ENCODE results near the gene UROS. TPM values are rescaled to one million over a fixed set of nuclear protein-coding genes. Genes with fewer than 3 reads are reported as not detected.

UROS gene
- total RNA-seq, 1 donor from 2014 or later: 50.7 TPM

DNA sequence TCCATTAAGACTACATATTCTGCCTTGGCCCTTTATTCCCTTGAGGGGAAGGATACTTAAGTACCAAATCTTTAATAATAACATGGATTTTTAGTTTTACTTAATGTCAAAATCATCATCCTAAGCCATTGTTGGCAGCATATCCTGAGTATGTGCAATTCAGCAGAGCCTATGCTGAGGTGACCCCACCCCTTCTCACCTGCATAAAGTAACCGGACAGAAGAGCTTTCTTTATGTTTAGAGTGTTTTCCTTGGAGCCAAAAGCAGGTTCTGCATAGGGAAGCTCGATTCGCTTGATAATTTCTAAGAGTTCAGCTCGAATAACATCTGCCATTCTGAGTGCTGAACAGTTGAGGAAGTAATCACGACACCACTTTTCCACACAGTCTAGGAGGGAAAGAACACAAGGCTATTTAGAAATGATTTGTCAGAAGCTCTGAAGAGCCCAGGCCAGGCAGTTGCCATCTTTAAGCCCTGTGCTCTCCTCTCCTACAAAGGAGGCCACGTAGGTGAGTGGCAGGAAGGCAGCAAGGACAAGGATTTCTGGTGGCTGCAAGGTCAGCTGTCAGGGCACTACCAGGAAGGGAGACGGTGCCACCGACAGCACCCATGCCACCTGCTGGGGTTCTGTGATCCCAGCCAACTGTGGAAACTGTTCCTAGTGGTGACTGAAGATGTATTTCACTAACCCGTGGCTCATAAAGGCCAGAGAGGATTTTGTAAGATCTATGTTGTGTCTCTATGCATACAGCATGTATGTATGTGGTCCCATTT is 15.9 kb upstream of the UROS start:
- intact Hi-C loops (cut with micrococcal nuclease): no loop called here

DNA sequence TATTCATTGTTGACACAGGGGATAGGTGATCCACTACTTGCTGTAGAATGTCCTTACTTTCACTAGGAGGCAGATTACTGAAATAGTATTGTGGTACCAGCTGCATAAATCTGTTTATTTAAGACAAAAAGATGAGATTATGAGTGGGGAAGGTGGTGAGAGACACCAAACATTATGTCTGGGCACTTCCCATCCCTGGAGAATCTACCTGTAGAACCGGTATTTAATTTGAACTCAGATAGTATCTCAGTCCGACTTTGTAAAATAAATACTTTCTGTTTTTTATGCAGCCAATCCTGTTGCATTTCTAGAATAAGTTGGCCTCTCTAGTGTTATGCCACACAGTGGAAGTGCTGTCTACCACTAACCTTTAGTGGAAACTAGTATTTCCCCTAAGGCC is 13.7 kb upstream of the UROS start:
- intact Hi-C loops (cut with micrococcal nuclease): no loop called here

DNA sequence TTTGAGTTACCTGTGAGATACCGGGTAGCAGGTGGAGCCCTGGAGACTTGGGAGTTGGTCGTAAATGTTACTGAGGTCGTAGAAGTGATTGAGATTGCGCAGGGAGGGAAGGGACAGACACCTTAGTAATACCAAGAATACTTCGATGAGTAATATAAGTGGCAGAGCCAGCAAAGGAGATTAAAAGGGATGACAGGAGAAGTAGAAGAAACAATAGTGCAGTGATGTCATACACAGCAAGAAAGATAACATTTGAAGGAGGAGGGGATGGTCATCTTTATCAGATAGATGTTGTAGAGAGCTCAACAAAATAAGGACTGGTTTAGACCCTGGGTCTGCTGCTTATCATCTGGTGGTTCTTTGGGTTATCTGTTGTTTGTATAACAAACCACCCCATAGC is 5.3 kb upstream of the UROS start:
- intact Hi-C loops (cut with micrococcal nuclease): no loop called here

DNA sequence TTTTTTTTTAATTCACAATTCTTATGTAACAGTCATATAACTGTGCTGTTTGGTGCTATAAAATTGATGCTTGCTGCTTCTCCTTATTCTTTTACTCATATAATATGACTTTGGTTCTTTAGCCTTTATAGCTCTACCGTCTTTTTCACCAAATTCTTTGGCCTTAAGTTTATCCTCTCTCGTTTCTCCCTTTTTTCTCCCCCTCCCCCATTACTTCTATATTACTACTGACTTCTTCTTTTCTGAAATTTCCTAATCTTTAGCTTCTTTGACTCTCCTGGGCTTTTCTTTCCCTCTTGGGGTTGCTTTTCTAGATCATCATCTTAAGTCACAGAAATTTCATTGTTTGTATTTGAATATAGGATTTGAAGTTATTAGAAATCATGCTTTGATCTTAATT is 4.1 kb upstream of the UROS start:
- intact Hi-C loops (cut with micrococcal nuclease): no loop called here

DNA sequence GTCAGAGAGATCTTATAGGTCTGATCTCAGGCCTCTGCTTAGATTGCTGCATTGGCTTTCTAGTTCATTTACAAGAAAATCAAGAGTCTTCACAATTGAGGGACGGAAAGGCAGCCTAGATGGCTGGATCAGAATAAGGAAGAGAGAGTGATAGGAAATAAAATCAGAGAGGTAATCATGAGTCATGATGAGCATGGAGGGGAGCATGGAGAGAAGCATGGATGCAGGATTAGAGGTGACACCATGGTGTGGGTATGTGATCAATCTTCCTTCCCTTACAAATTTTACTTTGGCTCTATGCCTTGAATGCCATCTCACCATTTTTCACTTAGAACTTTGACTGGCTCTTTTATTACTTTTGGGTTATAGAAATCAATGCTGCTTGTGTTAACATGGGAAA is 1.7 kb upstream of the UROS start:
- intact Hi-C loops (cut with micrococcal nuclease): loop anchor here (5.0 kb wide), 2 partner anchors 218 to 1022 kb away; partner anchors contain the start of gene ABRAXAS2

DNA sequence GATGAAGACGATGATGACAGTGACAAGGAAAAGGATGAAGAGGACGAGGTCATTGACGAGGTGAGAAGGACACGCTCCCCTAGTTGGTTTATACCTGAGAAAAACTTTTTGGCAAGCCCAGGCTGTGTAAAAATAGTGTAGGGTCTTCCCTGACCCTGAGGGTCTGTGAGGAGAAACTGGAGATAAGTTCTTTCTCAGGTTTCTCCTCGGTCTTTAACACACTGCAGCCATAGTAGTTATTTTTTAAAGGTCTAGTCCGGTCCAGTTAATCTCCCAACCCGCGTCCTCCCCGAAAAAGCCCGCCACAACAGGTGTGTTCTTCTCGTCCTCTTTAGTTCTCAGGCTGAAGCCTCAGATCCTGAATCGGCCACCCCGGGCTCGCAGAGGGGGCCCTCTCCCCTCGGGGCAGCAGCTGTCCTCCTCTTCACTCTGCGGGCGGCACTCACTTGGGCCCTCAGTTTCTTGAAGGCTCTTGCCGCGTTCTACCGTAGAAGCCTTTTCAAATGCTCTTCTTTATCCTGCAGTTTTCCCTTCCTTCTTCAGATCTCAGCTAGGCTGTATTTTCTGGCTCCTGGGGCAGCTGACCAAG is 699 bp upstream of the UROS start:
- intact Hi-C loops (cut with micrococcal nuclease): loop anchor here (1.0 to 5.0 kb wide), 6 partner anchors 73 to 1405 kb away; partner anchors contain the start of genes ABRAXAS2, EDRF1, FANK1 and OAT

DNA sequence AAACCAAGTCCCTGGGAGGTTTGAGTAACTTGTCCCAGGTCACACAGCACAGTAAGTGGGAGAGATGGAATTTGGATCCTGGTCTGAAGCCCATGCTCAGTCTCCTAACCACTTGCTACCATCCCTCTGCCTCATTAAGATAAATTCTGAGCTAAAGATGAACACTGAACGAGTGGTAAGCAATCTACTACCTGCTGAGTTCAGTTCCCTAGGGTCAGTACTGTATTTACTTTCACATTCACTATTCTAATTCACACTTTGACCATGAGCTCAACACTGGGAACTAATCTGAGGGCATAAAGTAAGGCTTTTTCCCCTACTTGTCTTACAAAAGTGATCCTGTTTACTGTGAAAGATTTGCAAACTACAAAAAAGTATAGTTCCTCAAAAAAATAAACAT is 2.4 kb downstream of the UROS start:
- intact Hi-C loops (cut with micrococcal nuclease): loop anchor here (5.0 kb wide), 2 partner anchors 222 to 1018 kb away; partner anchors contain the start of gene ABRAXAS2

DNA sequence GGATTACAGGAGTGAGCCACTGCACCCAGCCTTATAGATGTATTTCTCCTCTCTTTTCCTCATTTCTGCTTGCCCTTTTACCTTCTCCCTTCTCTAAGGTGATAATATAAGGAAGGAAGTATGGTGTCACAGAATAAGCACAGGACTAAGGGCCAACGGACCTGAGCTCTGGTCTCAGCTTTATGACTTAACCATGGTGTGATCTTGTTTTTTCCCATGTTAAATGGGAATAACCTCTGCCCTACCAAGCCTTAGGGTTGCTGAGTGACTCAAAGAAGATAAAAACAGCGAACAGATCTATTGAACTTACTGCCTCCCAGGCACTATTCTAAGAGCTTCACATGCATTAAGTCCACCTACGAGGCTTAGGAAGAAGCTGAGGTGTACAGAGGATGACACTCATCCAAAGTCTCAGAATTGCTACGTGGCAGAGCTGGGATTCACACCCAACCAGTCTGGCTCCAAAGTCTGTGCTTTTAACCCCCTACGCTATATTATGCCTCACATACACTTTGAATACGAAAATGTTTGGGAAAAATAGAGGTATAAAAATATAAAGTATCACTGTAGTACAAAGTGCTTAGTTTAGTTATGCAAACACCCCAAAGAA is 5.6 kb downstream of the UROS start:
- intact Hi-C loops (cut with micrococcal nuclease): no loop called here

DNA sequence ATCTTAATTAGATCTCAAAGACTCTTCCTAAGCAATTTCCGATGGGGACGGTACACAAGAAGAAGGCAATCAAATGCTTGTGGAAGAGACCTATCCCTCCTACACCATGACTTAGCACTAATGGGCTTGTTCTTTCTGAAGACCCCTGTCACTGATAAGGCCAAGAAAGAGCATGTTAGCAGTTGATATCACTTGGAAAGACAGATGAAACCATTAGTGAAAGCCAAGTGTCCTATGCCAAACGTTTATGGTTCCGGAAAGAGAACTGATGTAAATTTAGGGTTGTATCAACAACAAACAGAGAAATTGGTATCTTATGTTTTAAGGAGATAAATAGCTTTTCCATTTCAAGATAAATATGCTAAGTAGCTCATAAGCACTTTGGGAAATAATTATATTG is 6.5 kb downstream of the UROS start:
- intact Hi-C loops (cut with micrococcal nuclease): no loop called here

DNA sequence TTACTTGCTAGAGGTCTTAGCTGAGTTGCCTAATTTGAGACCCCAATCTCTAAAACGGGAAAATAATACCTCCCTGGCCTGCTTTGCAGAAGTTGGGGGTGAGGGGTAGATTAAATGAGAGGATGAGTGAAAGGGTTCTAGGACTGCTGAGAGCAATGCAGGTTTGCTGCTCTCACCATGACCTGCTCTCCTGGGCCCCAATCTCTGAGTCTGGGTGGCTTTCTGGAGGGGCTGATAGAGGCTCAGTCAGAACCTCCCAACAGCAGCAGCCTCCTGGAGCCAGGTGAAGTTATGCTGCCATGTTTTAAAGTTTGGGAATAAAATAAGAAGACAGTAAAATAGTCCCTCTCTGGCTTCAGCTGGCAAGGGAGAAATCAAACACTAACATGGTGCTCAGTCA is 7.3 kb downstream of the UROS start:
- intact Hi-C loops (cut with micrococcal nuclease): no loop called here

DNA sequence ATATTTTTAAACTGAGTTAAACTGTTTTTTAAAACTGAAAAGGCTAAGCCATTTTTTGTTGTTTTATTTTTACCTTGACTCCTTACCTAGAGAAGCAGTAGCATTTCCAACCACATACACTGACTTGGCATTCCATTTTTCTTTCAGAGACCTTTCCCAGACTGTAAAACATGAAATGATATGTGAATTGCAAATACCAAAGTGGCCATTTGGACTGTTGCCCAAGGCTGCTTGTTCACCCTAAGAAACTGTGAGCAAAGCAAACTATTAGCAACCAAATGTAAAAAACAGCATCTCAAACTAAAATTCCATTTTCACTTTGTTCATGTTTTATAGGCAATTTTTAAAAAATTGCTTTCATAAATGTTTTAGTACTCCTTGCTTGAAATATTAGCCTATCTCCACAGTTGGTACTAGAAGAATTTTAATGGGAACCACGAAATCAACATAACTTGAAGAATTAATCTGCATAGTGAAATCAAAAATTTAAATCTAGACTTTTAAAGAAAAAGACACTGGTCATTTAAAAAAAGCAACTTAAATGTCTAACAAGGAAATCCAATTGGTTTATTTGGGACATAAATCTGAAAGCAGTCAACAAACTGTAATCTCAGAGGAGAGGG is 10.8 kb downstream of the UROS start:
- intact Hi-C loops (cut with micrococcal nuclease): no loop called here

DNA sequence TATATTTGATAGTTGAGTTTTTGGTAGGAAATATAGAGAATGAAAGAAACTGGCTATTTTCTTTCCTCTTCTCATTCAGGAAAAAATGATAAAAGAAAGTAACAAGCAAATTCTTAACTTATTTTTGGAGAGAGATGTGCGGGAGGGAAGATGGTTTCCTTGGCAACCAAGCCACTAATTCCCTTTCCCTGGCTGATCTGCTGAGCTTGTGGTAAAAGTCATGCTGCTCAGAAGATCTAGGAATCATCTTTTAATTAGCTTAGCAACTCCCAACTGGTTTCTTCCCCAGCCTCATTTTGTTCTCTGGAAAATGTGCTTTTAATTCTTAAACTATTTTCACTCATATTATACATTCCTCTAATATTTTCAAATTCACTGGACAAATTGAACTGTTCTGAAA is 11.8 kb downstream of the UROS start:
- intact Hi-C loops (cut with micrococcal nuclease): no loop called here

DNA sequence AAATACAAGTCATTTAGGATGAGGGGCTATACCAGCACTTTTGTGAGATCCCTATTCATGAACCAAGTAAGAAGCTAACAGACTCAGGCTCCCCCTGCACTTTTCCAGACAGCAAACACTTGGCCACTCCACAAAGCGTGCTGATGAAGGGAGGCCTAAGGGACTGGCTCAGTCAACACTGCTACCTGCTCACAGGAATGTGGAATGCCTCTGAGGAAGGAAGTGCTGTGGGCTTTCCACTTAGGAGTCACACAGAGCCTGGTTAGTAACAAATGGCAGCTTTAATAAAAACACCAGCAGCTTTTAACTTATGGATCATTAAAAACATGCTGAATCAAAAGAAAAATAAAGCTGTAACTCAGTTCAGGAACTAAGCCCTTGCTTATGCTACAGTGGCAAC is 15.0 kb downstream of the UROS start:
- intact Hi-C loops (cut with micrococcal nuclease): no loop called here

DNA sequence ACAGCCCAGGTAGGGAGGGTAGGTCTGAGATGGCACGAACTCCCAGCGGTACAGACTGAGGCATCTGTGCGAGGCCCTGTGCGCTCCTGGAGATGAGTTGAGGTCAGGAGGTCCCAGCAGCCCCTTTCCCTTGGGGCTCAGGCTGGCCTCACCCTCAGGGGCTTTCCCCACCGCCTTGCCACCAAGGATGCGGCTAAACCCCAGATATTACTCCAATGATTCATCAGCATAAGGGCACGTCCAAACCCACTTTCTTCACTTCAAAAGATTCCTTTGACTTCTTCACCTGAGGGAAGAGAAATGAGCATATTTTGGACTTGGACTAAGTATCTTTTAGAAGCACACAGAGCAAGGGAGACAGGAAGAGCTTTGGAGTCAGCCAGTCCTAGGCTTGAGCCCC is 20.3 kb downstream of the UROS start:
- intact Hi-C loops (cut with micrococcal nuclease): no loop called here

DNA sequence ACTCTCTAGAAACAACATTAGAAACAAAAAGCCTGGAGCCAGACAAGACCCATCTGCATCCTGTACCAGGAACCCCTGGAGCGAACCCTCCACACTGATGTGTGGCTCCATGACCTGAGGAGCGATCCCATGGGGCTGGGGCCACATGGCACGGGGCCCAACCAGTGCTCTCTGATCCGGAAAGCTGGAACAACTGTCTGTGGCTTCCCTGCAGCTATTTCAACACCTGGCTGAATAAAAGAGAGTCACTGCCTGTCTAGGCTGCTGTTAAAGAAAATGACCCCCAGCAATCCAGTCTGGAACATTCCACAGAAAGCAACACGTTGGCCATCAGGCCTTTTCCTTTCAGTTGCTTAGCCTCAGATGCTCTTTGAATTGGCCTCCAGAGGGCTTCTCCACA is 20.9 kb downstream of the UROS start:
- intact Hi-C loops (cut with micrococcal nuclease): no loop called here

DNA sequence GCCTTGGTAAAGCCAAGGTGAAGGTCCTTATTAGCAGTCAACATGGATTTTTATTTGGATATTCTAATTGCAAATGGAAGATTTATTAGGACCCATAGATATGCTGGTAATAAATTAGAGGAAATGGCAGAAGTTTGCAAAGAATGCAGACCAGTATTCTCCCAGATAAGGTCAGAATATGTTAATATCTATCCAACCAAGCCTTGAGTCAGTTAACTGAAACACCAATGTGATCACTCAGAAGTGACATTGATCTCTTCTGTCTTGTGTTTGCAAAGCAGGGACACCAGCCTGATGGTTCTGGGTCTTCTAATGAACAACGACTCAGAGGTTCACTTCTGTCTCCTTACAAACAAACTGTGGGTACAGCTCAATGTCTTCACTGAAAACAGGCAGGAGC is 21.5 kb downstream of the UROS start:
- intact Hi-C loops (cut with micrococcal nuclease): no loop called here

DNA sequence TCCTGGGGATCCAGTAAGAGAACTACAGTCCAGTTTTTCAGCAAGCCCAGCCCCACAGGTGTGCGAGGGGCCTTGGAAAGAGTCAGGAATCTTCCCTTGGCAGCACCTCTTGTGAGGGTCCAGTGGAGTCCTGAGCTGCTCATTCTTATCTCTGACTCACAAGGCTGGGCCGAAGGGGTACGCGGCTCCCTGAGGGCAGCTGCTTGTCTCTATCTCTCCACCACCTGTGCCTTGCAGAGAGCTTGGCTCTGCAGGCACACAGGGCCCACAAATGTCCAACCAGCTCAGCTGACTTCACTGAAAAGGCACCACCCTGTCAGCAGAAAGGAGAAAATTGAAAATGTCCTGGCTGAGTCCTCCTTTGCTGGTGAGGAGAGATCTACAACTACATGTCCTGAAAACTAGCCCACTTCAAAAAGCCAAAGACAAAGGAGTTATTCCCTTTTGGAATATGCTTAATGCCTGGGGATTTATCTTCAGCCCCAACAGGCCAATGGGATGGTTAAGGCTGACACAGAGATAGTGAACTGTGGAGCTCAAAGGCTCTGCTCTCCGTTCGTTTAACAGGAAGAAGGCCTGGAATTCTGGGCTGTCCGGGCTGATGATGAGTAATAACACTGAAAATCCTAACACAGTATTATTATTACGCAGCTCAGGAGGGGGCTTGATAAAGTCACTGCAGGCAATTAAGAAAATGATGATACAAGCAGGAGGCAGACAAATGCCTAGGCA is 23.4 kb downstream of the UROS start:
- intact Hi-C loops (cut with micrococcal nuclease): no loop called here

DNA sequence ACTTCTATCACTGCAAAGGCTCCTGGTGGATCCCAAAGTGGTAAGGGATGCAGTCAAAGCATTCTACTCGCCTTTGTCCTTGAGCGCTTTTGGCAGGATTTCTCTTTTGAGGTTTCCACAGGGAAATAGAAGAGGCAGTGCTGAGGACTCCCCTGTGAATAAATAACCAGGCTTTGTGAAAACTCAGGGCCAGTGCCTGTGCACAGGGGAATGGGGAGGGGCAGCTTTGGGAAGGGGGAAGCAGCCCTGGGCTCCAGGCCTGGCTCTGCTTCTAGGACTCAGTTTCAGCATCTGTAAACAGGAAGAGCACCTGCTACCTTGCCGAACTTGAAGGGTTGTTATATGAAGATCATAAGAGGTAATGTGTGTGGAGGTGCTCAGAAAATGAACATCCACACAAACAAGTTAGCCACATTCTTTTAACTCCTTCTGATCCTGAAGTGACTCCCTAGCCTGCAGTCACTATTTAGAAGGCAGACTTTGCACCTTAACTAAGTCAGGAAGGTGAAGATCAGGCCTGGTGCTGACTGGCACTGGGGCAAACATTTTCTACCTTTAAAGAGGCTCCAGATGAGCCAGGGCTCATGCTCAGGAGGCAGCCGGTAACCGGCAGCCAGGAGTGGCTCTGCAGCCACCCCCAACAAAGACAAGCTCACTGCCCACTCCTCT is 24.9 kb downstream of the UROS start:
- intact Hi-C loops (cut with micrococcal nuclease): no loop called here

DNA sequence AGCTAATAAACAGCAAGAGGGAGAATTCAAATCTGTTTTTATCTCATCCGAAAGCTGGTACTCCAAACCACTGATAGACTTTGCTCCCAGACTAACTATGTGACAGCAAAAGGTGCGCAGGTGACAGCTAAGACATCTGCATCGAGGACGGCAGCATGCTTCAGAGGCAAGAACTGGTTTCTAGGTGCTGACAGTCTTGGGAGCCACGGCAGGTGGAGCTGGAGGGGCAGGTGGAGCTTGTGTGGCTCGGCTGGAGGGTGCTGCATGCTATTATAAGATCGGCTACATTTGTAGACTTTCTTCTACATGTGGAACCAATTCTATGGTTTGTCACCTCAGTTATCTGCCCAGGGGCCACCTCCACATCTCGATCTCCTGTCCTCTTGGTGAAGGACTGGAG is 25.6 kb downstream of the UROS start:
- intact Hi-C loops (cut with micrococcal nuclease): no loop called here

DNA sequence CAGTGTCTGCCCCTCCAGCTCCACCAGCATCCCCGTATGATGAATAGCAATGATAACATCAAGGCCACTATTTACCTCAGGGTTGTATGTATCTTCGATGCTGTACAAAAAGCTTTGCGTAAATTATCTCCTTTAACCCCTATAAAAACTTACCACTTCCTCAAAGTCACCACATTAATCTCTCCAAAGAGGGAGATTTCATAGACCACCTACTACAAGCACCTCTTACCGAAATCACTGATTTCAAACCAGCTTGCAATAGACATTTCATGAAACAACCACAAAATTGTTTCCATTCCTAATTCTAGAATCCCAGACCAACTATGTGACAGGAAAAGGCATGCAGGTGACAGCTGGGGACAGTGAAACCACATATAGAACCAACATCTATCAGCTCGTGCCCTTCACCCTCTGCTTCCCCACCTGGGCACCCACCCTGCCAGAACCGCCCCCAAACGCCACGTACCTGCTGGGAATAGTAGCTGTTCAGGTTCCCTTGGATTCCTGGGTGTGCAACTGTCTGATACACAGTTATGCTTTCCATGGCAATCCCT is 27.3 kb downstream of the UROS start:
- intact Hi-C loops (cut with micrococcal nuclease): no loop called here

DNA sequence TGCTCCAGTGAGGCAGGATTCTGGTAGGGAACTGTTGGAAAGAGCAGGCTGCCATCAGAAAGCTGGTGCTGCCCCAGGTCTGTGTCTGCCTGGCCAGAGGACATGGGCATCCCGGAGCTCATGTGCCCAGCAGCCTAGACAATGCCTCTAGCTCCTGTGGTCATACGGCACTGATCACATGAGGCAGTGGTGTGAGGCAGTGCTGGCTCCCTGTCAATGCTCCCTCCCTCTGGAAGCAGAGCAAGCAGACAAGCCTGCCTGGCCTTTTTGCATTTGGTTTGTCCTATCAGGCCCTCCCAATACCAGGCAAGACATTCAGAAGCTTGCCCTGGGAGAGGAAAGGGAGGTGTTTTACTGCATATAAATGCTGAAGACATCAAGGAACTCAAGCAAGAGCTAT is 27.9 kb downstream of the UROS start:
- intact Hi-C loops (cut with micrococcal nuclease): no loop called here
